ENCODE measurements around the gene WNT8A.

The WNT8A gene

GRCh38 chr5:138138949-138139780 is 55.3 kb downstream of the WNT8A start, which contains the start of gene NME5:
NME5 (minus strand) TSS chr5:138139428; CDS start chr5:138138780, 648 bp downstream.
- DNase-seq (ENCODE audit: low read depth in 2 of 2, low spot score in 1 of 2), result no peak

- no peak for DNase-seq (ENCODE audit: low read depth in 2 of 2, low spot score in 1 of 2)
Observed at GRCh38 chr5:138139781-138140090, 55.9 kb downstream of the WNT8A start.

GRCh38 chr5:138140268-138140667 is 56.4 kb downstream of the WNT8A start:
- DNase-seq (ENCODE audit: low read depth in 2 of 2, low spot score in 1 of 2), result no peak

All from stimulated activated CD8-positive, alpha-beta memory T cell treated with anti-CD3 and anti-CD28 coated beads, Interleukin-4, amount 100 ng/mL, for 4 hours (primary cell).